PFSK-1 (cell line): ENCODE measurements around the gene TSKU.

ENCODE experiments used
- FOXP2 ChIP-seq: optimal IDR thresholded peaks from 2 replicates; pipeline ENCODE3; 2011; ENCODE audit warnings: borderline replicate concordance, control low read depth, inconsistent platforms; ENCODE audit not compliant: insufficient read depth; ENCODE audit errors: extremely low read length, extremely low read depth
- POLR2AphosphoS5 ChIP-seq: IDR thresholded peaks from 2 replicates; pipeline ENCODE4 v1.6.1; 2012; ENCODE audit warnings: low read depth, mild to moderate bottlenecking, control low read depth, low read length, moderate library complexity
- SIN3A ChIP-seq: IDR thresholded peaks from 2 replicates; pipeline ENCODE4 v1.6.1; 2012; ENCODE audit warnings: mild to moderate bottlenecking, low read length, moderate library complexity, borderline replicate concordance; ENCODE audit not compliant: insufficient read depth
- TAF1 ChIP-seq: IDR thresholded peaks from 2 replicates; pipeline ENCODE4 v1.6.1; 2012; ENCODE audit warnings: low read length, control low read depth, borderline replicate concordance; ENCODE audit not compliant: insufficient read depth
- TF ChIP-seq, protein P1 (sequence below), 2 experiments: IDR thresholded peaks; 2 replicates each; pipeline versions ENCODE4 v1.6.1 to v1.8.0; 2011 to 2012; ENCODE audit warnings: low read depth in 2 of 2, low read length in 2 of 2, control low read depth in 1 of 2, inconsistent platforms in 1 of 2, mild to moderate bottlenecking in 1 of 2, moderate library complexity in 1 of 2; ENCODE audit not compliant: insufficient read depth in 1 of 2

Gene TSKU

DNA sequence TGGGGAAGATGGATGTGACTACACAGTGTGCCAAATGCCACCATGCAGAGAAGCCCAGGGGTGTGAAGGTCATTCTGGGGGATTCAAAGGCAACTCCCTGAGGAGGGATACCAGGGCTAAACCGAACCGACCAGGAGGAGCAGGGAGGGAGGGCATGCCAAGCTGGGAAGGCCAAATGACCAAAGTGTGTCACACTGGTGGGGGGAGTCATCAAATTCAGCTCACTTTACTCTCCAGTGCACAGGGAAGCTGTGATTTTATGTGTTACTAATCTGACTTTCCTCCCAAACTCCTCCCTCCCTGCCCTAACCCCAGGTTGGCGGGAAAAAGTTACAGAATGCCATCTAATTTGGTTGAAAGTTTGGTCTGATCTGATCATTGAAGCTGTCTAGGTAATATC lies 29.7 kb upstream of the TSKU start:
- TF ChIP-seq, protein P1, sequence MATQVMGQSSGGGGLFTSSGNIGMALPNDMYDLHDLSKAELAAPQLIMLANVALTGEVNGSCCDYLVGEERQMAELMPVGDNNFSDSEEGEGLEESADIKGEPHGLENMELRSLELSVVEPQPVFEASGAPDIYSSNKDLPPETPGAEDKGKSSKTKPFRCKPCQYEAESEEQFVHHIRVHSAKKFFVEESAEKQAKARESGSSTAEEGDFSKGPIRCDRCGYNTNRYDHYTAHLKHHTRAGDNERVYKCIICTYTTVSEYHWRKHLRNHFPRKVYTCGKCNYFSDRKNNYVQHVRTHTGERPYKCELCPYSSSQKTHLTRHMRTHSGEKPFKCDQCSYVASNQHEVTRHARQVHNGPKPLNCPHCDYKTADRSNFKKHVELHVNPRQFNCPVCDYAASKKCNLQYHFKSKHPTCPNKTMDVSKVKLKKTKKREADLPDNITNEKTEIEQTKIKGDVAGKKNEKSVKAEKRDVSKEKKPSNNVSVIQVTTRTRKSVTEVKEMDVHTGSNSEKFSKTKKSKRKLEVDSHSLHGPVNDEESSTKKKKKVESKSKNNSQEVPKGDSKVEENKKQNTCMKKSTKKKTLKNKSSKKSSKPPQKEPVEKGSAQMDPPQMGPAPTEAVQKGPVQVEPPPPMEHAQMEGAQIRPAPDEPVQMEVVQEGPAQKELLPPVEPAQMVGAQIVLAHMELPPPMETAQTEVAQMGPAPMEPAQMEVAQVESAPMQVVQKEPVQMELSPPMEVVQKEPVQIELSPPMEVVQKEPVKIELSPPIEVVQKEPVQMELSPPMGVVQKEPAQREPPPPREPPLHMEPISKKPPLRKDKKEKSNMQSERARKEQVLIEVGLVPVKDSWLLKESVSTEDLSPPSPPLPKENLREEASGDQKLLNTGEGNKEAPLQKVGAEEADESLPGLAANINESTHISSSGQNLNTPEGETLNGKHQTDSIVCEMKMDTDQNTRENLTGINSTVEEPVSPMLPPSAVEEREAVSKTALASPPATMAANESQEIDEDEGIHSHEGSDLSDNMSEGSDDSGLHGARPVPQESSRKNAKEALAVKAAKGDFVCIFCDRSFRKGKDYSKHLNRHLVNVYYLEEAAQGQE (IDR thresholded peaks at IDR 0.05; ENCODE audit: insufficient read depth in 1 of 2, low read depth in 2 of 2, low read length in 2 of 2) = no peak
- TF ChIP-seq TAF1 (no peak), SIN3A (no peak), POLR2AphosphoS5 (no peak), FOXP2 (no peak)

- no peak for TF ChIP-seq SIN3A
- TF ChIP-seq POLR2AphosphoS5 = no peak
- no peak for TF ChIP-seq FOXP2
- TF ChIP-seq, protein P1 (IDR thresholded peaks at IDR 0.05; ENCODE audit: insufficient read depth in 1 of 2, low read depth in 2 of 2, low read length in 2 of 2) = no peak
- no peak for TF ChIP-seq TAF1
These were observed 29.2 kb upstream of the TSKU start for GRCh38 chr11:76753950-76754349.

DNA sequence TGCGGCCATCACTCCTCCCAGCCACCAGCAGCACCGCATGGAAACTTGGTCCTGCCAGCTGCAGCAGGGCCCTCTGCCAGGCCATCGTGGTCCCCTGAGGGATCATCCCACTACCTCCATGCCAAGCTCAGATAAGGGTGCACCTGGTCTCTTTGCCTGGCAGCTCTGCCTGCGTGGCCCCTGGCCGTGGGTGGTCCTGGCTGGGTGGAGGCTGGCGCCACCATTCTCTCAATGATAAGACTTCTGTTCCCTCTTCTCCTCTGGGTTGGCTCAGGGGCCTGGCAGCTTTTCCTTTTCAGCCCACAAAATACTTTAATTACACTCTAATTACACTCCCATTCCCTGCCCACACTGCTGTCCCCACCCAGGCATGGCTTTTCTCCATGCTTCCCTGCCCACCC lies 26.8 kb upstream of the TSKU start:
- no peak for TF ChIP-seq POLR2AphosphoS5
- no peak for TF ChIP-seq TAF1
- TF ChIP-seq SIN3A = no peak
- TF ChIP-seq, protein P1 (IDR thresholded peaks at IDR 0.05; ENCODE audit: insufficient read depth in 1 of 2, low read depth in 2 of 2, low read length in 2 of 2) = no peak
- TF ChIP-seq FOXP2 = no peak

DNA sequence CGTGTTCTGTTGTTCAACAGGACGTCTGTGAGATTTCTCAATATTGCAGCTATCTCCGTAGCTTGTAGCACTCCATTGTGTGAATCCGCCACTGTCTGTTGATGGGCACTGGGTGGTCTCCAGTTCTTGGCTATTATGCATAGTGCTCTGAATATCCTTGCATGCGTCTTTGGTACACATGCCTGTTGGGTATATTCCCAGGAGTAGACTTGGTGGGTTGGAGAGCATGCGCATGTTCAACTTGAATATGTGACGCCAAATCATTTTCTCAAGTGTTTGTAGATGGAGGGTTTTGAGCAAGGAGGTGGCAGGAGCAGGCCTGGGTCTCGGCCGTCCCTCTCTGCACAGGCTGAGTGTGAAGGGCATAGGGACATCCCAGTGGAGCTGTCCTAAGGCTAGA lies 24.8 kb upstream of the TSKU start:
- TF ChIP-seq, protein P1 (IDR thresholded peaks at IDR 0.05; ENCODE audit: insufficient read depth in 1 of 2, low read depth in 2 of 2, low read length in 2 of 2) = no peak
- TF ChIP-seq TAF1 (no peak), SIN3A (no peak)

DNA sequence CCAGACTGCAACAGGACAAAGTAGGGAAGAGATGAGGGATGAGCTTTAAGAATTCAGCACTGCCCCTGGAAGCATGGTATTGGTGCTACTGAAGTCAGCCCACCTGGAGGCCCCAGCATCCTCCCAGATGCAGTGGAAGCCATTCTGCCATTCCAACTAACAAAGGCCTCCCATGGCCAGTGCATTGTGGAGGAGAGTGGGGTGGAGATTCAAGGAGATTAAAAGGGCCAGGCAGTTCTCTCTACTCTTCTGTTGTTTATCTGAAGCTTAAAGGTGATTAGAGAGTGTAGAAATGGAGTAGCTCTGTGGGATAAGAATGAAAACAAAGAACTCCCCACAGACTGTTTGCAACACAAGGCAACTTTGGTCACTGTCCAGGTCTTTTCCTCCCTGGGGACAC lies 24.1 kb upstream of the TSKU start:
- no peak for TF ChIP-seq FOXP2
- TF ChIP-seq, protein P1 (IDR thresholded peaks at IDR 0.05; ENCODE audit: insufficient read depth in 1 of 2, low read depth in 2 of 2, low read length in 2 of 2) = no peak
- TF ChIP-seq POLR2AphosphoS5 = no peak
- TF ChIP-seq SIN3A = no peak
- TF ChIP-seq TAF1 = no peak
